Uterus (tissue), 4 donors: ENCODE measurements around the gene C5orf47. TPM values are rescaled to one million over a fixed set of nuclear protein-coding genes. Genes with fewer than 3 reads are reported as not detected.

Experiments used
- DNase-seq, 2 donors: peaks; one replicate each; pipeline ENCODE4 v3.0.0-alpha.2; 2019 to 2020
- H3K27ac ChIP-seq, 2 donors: fragments of 200-600 bp; sonication (generic); 1 replicate in 1 of 2; 2 replicates in 1 of 2; pipeline ENCODE4 v1.5.1; 2016 to 2018
- H3K27me3 ChIP-seq, 2 donors: fragments of 200-600 bp; sonication (generic); one replicate each; pipeline ENCODE4 v1.5.1; 2018 to 2019; ENCODE audit warnings: control low read depth in 1 of 2
- H3K36me3 ChIP-seq, 2 donors: fragments of 200-600 bp; sonication (generic); one replicate each; pipeline ENCODE4 v1.5.1; 2019; ENCODE audit warnings: control low read depth in 1 of 2
- H3K4me1 ChIP-seq, 2 donors: fragments of 200-600 bp; sonication (generic); one replicate each; pipeline ENCODE4 v1.5.1; 2018 to 2019; ENCODE audit warnings: control low read depth in 1 of 2
- H3K4me3 ChIP-seq, 2 donors: fragments of 200-600 bp; sonication (generic); 1 replicate in 1 of 2; 2 replicates in 1 of 2; pipeline ENCODE4 v1.5.1; 2018 to 2019; ENCODE audit warnings: mild to moderate bottlenecking in 1 of 2
- H3K9me3 ChIP-seq, 2 donors: fragments of 200-600 bp; sonication (generic); one replicate each; pipeline ENCODE4 v1.5.1; 2019; ENCODE audit warnings: control low read depth in 1 of 2
- CTCF ChIP-seq, 4 experiments: fragments of 200-600 bp in 2 of 4; fragments of 450-650 bp in 2 of 4; sonication (generic) in 2 of 4; IDR thresholded peaks; one replicate each; pipeline ENCODE4 v1.5.1; 2016 to 2019; ENCODE audit warnings: antibody characterized with exemption in 4 of 4, mild to moderate bottlenecking in 2 of 4, moderate library complexity in 1 of 4
- POLR2A ChIP-seq, 2 donors: fragments of 450-650 bp; IDR thresholded peaks; one replicate each; pipeline ENCODE4 v1.6.1; 2016; ENCODE audit warnings: antibody characterized with exemption in 2 of 2, mild to moderate bottlenecking in 1 of 2, moderate library complexity in 1 of 2
- intact Hi-C: fragments of 100-400 bp; cut with DNase I; formaldehyde crosslinking; loops from one replicate; pipeline ENCODE4 v1.15.1; 2023; ENCODE audit warnings: low total_unique reads
- total RNA-seq, 4 donors: library from RNA; depleted of rRNA in 3 of 4; stranded (reverse); fragments of >200 nt in 3 of 4; gene quantifications; one replicate each; pipeline versions ENCODE4 v1.1.0 to v1.2.4, GENCODE V29; 2014 to 2023
- donor health status: DM: yes; HTN: yes; CAD: no.

Gene C5orf47
- total RNA-seq, 4 donors from 2014 or later: 0.21 TPM; not detected in 3

GRCh38 chr5:173997331-173997730 is 8.4 kb downstream of the C5orf47 start:
- TF ChIP-seq CTCF (IDR thresholded peaks at IDR 0.05) (no peak), POLR2A (IDR thresholded peaks at IDR 0.05) (no peak)
- H3K27me3 ChIP-seq: no peaks in the 10 kb centered on the region
- intact Hi-C loops: no loop called here
- H3K36me3 ChIP-seq: no peaks in the 10 kb centered on the region
- H3K9me3 ChIP-seq: no peaks in the 10 kb centered on the region
- H3K4me3 ChIP-seq: no peak overlapping the region
- DNase-seq: no peak
- no peaks in the 10 kb centered on the region for H3K4me1 ChIP-seq
- H3K27ac ChIP-seq: no peak overlapping the region

- Histone ChIP-seq H3K27me3 (no peaks in the 10 kb centered on the region), H3K4me3 (no peak overlapping the region), H3K36me3 (no peaks in the 10 kb centered on the region), H3K4me1 (no peaks in the 10 kb centered on the region), H3K9me3 (no peaks in the 10 kb centered on the region), H3K27ac (no peak overlapping the region)
- TF ChIP-seq POLR2A (IDR thresholded peaks at IDR 0.05): no peak
- no peak for TF ChIP-seq CTCF (IDR thresholded peaks at IDR 0.05)
- DNase-seq: no peak
- intact Hi-C loops: no loop called here
These were observed 9.6 kb downstream of the C5orf47 start for GRCh38 chr5:173998531-173998930.

- TF ChIP-seq POLR2A (IDR thresholded peaks at IDR 0.05): no peak
- no peak for TF ChIP-seq CTCF (IDR thresholded peaks at IDR 0.05)
- Histone ChIP-seq H3K4me1 (no peaks in the 10 kb centered on the region), H3K4me3 (no peak overlapping the region), H3K27me3 (no peaks in the 10 kb centered on the region), H3K27ac (no peak overlapping the region), H3K9me3 (no peaks in the 10 kb centered on the region), H3K36me3 (no peaks in the 10 kb centered on the region)
- intact Hi-C loops: no loop called here
- DNase-seq: no peak
These were observed 11.1 kb downstream of the C5orf47 start for GRCh38 chr5:174000076-174000475.

- no peak for TF ChIP-seq CTCF (IDR thresholded peaks at IDR 0.05)
- no peak for TF ChIP-seq POLR2A (IDR thresholded peaks at IDR 0.05)
- H3K27me3 ChIP-seq: no peaks in the 10 kb centered on the region
- no peak overlapping the region for H3K4me3 ChIP-seq
- intact Hi-C loops: no loop called here
- no peaks in the 10 kb centered on the region for H3K36me3 ChIP-seq
- no peaks in the 10 kb centered on the region for H3K9me3 ChIP-seq
- DNase-seq: no peak
- no peak overlapping the region for H3K27ac ChIP-seq
- no peaks in the 10 kb centered on the region for H3K4me1 ChIP-seq
These were observed 14.8 kb downstream of the C5orf47 start for GRCh38 chr5:174003795-174004194.

GRCh38 chr5:174008922-174009321 is 20.0 kb downstream of the C5orf47 start:
- no peak for TF ChIP-seq POLR2A (IDR thresholded peaks at IDR 0.05)
- TF ChIP-seq CTCF (IDR thresholded peaks at IDR 0.05): no peak
- H3K36me3 ChIP-seq: no peaks in the 10 kb centered on the region
- no peaks in the 10 kb centered on the region for H3K9me3 ChIP-seq
- no peak for DNase-seq
- no peak overlapping the region for H3K4me3 ChIP-seq
- no peaks in the 10 kb centered on the region for H3K27me3 ChIP-seq
- no peak overlapping the region for H3K27ac ChIP-seq
- H3K4me1 ChIP-seq: no peaks in the 10 kb centered on the region
- intact Hi-C loops: no loop called here
